DND-41 (cell line): ENCODE data around the gene PAPSS2.

Experiments used
- ATAC-seq: fragments of 200-7000 bp; cut with Tn5 transposase; 3 replicates; pipeline ENCODE4 v1.9.1; 2021; ENCODE audit warnings: low read depth; ENCODE audit not compliant: insufficient read depth
- DNase-seq: peaks from one replicate; pipeline ENCODE4 v3.0.0-alpha.2; 2020
- H2AFZ ChIP-seq: 2 replicates; pipeline ENCODE4 v1.6.0; 2012; ENCODE audit warnings: low read depth, low read length
- H3K27ac ChIP-seq: 2 replicates; pipeline ENCODE4 v1.5.1; 2012; ENCODE audit warnings: low read length, inconsistent platforms
- H3K27me3 ChIP-seq: fragments of 200-600 bp; sonication (generic); 2 replicates; pipeline ENCODE4 v1.6.0; 2012; ENCODE audit warnings: low read length, mild to moderate bottlenecking, inconsistent platforms; ENCODE audit not compliant: insufficient read depth, poor library complexity
- H3K36me3 ChIP-seq: 2 replicates; pipeline ENCODE4 v1.5.1; 2012; ENCODE audit warnings: low read length, inconsistent platforms; ENCODE audit not compliant: insufficient read depth
- H3K4me1 ChIP-seq: 2 replicates; pipeline ENCODE4 v1.5.1; 2012; ENCODE audit warnings: mild to moderate bottlenecking, low read length; ENCODE audit not compliant: insufficient read depth
- H3K4me2 ChIP-seq: 2 replicates; pipeline ENCODE4 v1.6.0; 2012; ENCODE audit warnings: mild to moderate bottlenecking, moderate library complexity, low read length, inconsistent platforms; ENCODE audit not compliant: insufficient read depth
- H3K4me3 ChIP-seq, 2 experiments: fragments of 200-600 bp in 1 of 2; shearing (Covaris generic) in 1 of 2; 2 replicates each; pipeline ENCODE4 v1.5.1; 2012 to 2016; ENCODE audit warnings: inconsistent platforms in 2 of 2, low read length in 2 of 2, mild to moderate bottlenecking in 2 of 2, low read depth in 1 of 2, moderate library complexity in 1 of 2
- H3K79me2 ChIP-seq: 2 replicates; pipeline ENCODE4 v1.6.0; 2012; ENCODE audit warnings: low read length, inconsistent platforms; ENCODE audit not compliant: insufficient read depth
- H3K9ac ChIP-seq: 2 replicates; pipeline ENCODE4 v1.6.0; 2012; ENCODE audit warnings: low read depth, mild to moderate bottlenecking, inconsistent platforms, low read length, moderate library complexity
- H3K9me3 ChIP-seq: 2 replicates; pipeline ENCODE4 v1.5.1; 2012; ENCODE audit warnings: low read length, moderate library complexity, mild to moderate bottlenecking, inconsistent platforms; ENCODE audit not compliant: insufficient read depth, severe bottlenecking
- H4K20me1 ChIP-seq: 2 replicates; pipeline ENCODE4 v1.6.0; 2012; ENCODE audit warnings: low read length; ENCODE audit not compliant: insufficient read depth
- EZH2 ChIP-seq: IDR thresholded peaks from 3 replicates; pipeline ENCODE4 v1.6.1; 2012; ENCODE audit warnings: borderline replicate concordance, low read depth, mild to moderate bottlenecking, moderate library complexity, low read length, inconsistent platforms; ENCODE audit not compliant: severe bottlenecking
- TF ChIP-seq, protein P1 (sequence below): IDR thresholded peaks from 2 replicates; pipeline ENCODE4 v1.5.1; 2012; ENCODE audit warnings: borderline replicate concordance, low read length, moderate library complexity, mild to moderate bottlenecking; ENCODE audit not compliant: poor library complexity, severe bottlenecking; ENCODE audit errors: extremely low read depth

The PAPSS2 gene

DNA sequence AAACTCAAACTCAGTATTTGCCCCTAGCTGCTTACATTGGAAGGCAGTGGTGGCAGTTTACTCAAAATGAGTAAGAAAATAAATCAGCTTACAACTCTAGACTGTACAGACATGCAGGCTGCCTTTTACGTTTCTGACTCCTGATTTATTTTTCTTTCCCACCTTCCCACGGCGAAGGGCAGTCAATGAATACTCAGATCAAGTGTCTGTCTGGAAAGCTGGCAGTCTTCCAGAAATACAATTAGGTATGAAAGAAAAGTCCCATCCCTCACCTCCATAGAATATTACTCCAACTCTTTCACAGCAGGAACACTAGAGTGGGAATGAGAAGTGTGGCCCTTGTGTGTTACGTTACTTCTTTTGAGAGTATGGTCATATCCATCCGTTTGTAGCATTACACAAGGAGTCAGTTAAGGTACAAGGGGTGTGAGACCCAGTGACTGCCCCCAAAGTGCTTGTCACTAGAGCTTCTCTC lies 1.3 kb upstream of the PAPSS2 start:
- Histone ChIP-seq H3K27ac (no peak overlapping the region), H2AFZ (no peak overlapping the region), H3K36me3 (no peaks in the 10 kb centered on the region), H3K79me2 (no peaks in the 10 kb centered on the region), H3K4me3 (no peak overlapping the region), H4K20me1 (no peaks in the 10 kb centered on the region), H3K9me3 (no peaks in the 10 kb centered on the region), H3K9ac (no peak overlapping the region), H3K4me2 (no peak overlapping the region), H3K27me3 (peaks cover 14% of the 10 kb centered on the region), H3K4me1 (no peaks in the 10 kb centered on the region)
- ATAC-seq = no peak
- DNase-seq = no peak
- TF ChIP-seq EZH2 = no peak
- TF ChIP-seq, protein P1, sequence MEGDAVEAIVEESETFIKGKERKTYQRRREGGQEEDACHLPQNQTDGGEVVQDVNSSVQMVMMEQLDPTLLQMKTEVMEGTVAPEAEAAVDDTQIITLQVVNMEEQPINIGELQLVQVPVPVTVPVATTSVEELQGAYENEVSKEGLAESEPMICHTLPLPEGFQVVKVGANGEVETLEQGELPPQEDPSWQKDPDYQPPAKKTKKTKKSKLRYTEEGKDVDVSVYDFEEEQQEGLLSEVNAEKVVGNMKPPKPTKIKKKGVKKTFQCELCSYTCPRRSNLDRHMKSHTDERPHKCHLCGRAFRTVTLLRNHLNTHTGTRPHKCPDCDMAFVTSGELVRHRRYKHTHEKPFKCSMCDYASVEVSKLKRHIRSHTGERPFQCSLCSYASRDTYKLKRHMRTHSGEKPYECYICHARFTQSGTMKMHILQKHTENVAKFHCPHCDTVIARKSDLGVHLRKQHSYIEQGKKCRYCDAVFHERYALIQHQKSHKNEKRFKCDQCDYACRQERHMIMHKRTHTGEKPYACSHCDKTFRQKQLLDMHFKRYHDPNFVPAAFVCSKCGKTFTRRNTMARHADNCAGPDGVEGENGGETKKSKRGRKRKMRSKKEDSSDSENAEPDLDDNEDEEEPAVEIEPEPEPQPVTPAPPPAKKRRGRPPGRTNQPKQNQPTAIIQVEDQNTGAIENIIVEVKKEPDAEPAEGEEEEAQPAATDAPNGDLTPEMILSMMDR = no peak

DNA sequence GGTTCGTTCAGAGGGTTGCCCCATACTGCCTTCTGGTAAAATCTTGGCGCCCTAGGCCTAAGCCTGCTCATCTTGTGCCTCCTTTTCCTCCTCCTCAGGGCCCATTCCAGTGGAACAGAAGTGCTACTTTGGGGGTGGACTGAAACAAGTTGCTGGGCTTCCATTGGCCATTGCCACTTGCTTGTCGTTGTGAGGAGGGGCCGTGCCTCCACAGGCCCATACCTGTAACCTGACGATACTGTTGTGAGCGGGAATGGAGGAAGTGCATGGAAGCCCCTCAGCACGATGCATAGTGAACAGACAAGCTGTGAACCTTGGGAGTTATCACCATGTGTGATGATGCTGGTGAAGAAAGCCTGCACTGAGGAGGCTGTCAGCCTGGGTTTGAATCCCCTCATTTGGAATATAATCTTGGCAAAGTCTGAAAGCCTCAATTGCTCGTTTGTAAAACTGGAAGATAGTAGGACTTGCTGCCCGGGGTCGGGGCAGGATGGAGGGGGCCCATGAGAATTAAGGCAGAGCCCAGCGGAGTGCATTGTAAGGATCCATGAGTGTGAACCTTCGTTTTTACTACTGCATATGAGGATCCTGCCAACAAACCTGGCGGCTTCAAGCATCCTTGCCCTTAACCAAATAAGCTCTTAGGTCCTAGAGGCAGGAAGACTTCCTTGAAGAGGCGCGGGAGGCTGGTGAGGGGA lies 671 bp upstream of the PAPSS2 start:
- peaks cover 14% of the 10 kb centered on the region for H3K27me3 ChIP-seq
- no peaks in the 10 kb centered on the region for H3K9me3 ChIP-seq
- no peak overlapping the region for H3K4me2 ChIP-seq
- H3K4me1 ChIP-seq = no peaks in the 10 kb centered on the region
- no peaks in the 10 kb centered on the region for H4K20me1 ChIP-seq
- no peak overlapping the region for H3K27ac ChIP-seq
- DNase-seq = no peak
- H2AFZ ChIP-seq = no peak overlapping the region
- no peak overlapping the region for H3K4me3 ChIP-seq
- H3K36me3 ChIP-seq = no peaks in the 10 kb centered on the region
- TF ChIP-seq, protein P1 = no peak
- no peak for TF ChIP-seq EZH2
- ATAC-seq = no peak
- H3K79me2 ChIP-seq = no peaks in the 10 kb centered on the region
- no peak overlapping the region for H3K9ac ChIP-seq

DNA sequence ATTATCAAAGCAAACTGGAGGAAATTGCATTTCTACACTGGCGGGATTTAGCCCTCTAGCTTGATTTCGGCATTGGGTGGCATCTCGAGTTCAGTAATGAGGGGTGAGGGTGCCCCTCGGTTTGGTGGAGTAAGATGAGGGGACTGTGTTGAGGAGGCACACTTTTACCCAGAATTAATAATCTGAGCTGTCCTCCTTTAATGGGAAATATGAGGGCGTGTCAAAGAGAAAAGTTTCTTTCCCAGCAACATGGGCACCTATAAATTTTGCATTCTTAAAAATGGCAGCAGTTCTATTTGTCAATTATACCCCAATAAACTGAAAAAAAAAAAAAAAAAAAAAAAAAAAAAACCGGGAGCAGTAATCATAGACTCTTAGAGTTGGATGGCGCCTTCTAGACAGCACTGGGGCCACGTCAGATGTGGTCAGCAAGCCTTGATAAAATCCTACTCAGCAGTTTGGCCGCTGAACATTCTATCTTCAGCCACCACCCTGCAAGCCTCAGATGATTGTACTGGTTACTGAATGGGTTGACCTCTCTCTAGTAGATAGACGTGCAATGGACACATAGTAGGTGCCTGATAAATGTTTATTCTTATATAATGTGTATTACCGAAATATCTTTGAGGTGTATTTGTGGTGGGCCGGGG lies 931 bp downstream of the PAPSS2 start:
- Histone ChIP-seq H3K4me2 (no peak overlapping the region), H3K27me3 (peaks cover 14% of the 10 kb centered on the region), H4K20me1 (no peaks in the 10 kb centered on the region), H3K27ac (no peak overlapping the region), H3K79me2 (no peaks in the 10 kb centered on the region), H3K4me3 (no peak overlapping the region), H3K9me3 (no peaks in the 10 kb centered on the region), H2AFZ (no peak overlapping the region), H3K9ac (no peak overlapping the region), H3K36me3 (no peaks in the 10 kb centered on the region), H3K4me1 (no peaks in the 10 kb centered on the region)
- DNase-seq (no peak), ATAC-seq (no peak)
- no peak for TF ChIP-seq EZH2
- TF ChIP-seq, protein P1 = no peak
